Measurements from ENCODE around the gene SYNCRIP. TPM values are rescaled to one million over a fixed set of nuclear protein-coding genes. Genes with fewer than 3 reads are reported as not detected.
"Not testable (repeated sequence)": the region's sequence is repeated elsewhere in the genome, so short reads cannot be mapped to it uniquely, and the experiment has no call there.

The SYNCRIP gene
- polyA plus RNA-seq, 1 of the 3 experiments (the other 2 are of a cell fraction), result 15.9 TPM

GRCh38 chr6:85591207-85591606 lies 51.5 kb downstream of the SYNCRIP start:
- no peaks in the 10 kb centered on the region for H3K27me3 ChIP-seq (ENCODE audit: insufficient read depth)
- H4K20me1 ChIP-seq (ENCODE audit: insufficient read depth), result peaks cover 13% of the 10 kb centered on the region; the same call in 1 of the 2 replicates
- CTCF ChIA-PET, result interaction anchor here (1.0 to 3.5 kb wide), 3 partner anchors 47 to 87 kb away, joined by 3 to 13 read pairs (median 4); no protein-coding TSS in a partner anchor
- TF ChIP-seq USF2 (IDR thresholded peaks at IDR 0.05; ENCODE audit: borderline replicate concordance, low read depth, low read length) (no peak), RAD21 (IDR thresholded peaks at IDR 0.05; ENCODE audit: low read length) (no peak), TCF12 (IDR thresholded peaks at IDR 0.05) (no peak), FOXJ3 (CRISPR knock-in tag; IDR thresholded peaks at IDR 0.05) (no peak), FOSL2 (IDR thresholded peaks at IDR 0.05; ENCODE audit: borderline replicate concordance, low read depth) (no peak), ELF1 (IDR thresholded peaks at IDR 0.05) (no peak), SIN3A (IDR thresholded peaks at IDR 0.05; ENCODE audit: borderline replicate concordance, low read depth, low read length) (no peak), FOXM1 (IDR thresholded peaks at IDR 0.05; ENCODE audit: low read depth) (no peak), TAF1 (IDR thresholded peaks at IDR 0.05; ENCODE audit: borderline replicate concordance, low read depth, low read length) (no peak), IRF3 (IDR thresholded peaks at IDR 0.05; ENCODE audit: low read depth, low read length) (no peak), SMC3 (IDR thresholded peaks at IDR 0.05; ENCODE audit: low read depth, low read length) (no peak), RFX5 (IDR thresholded peaks at IDR 0.05; ENCODE audit: low read length) (no peak)
- H3K27ac ChIP-seq (ENCODE audit: low read depth in 2 of 2, low read length in 1 of 2), result no peak overlapping the region
- no peak overlapping the region for H2AFZ ChIP-seq (ENCODE audit: low read depth)
- no peak overlapping the region for H3K9ac ChIP-seq
- 93% methylated on average over 1 of the region's 1 CpG for WGBS (ENCODE audit: low lambda C conversion rate)
- DNase-seq, result no peak
- peaks cover 67% of the 10 kb centered on the region for H3K79me2 ChIP-seq (ENCODE audit: insufficient read depth)
- H3F3A ChIP-seq (replicated peaks; ENCODE audit: insufficient read depth), result peaks cover 34% of the 10 kb centered on the region
- peaks cover 0 to 14% of the 10 kb centered on the region in 2 experiments for H3K36me3 ChIP-seq (replicated peaks in 1 of 2; ENCODE audit: control insufficient read depth in 1 of 2, insufficient read depth in 2 of 2, low read length in 1 of 2)
- no peaks in the 10 kb centered on the region for H3K9me3 ChIP-seq
- POLR2A ChIA-PET, result no interaction called here
- H3K4me3 ChIP-seq (ENCODE audit: low read depth in 2 of 2, low read length in 1 of 2), result peak overlapping the region in 1 of 2 experiments; percentile 25; a peak in 1 of 4 replicates
- H3K4me2 ChIP-seq, result peak overlapping the region; percentile 90; the same call in 1 of the 2 replicates
- H3K9me2 ChIP-seq, result no peaks in the 10 kb centered on the region
- peaks cover 0 to 6% of the 10 kb centered on the region in 2 experiments; a peak in 2 of 4 replicates for H3K4me1 ChIP-seq (ENCODE audit: control insufficient read depth in 1 of 2, insufficient read depth in 2 of 2, low read depth in 1 of 2, low read length in 1 of 2)

- CTCF ChIA-PET, result no interaction called here
- TF ChIP-seq ELF1 (IDR thresholded peaks at IDR 0.05) (no peak), TEAD4 (IDR thresholded peaks at IDR 0.05; ENCODE audit: borderline replicate concordance, insufficient read depth) (no peak), TCF12 (IDR thresholded peaks at IDR 0.05) (no peak), GATA2 (CRISPR knock-in tag; IDR thresholded peaks at IDR 0.05) (no peak), REST (IDR thresholded peaks at IDR 0.05; ENCODE audit: low read depth, low read length) (no peak), POLR2AphosphoS5 (IDR thresholded peaks at IDR 0.05; ENCODE audit: low read depth, low read length) (no peak)
- H3K9ac ChIP-seq, result no peak overlapping the region
Measured at GRCh38 chr6:85585741-85586140, 56.9 kb downstream of the SYNCRIP start.

GRCh38 chr6:85582832-85583231 lies 59.9 kb downstream of the SYNCRIP start:
- H3K9me2 ChIP-seq; H2AFZ ChIP-seq (ENCODE audit: low read depth); H3K27me3 ChIP-seq (ENCODE audit: insufficient read depth); H3K4me3 ChIP-seq (ENCODE audit: low read depth in 2 of 2, low read length in 1 of 2); CTCF ChIA-PET; H3K9ac ChIP-seq; DNase-seq; POLR2A ChIA-PET; H3K4me2 ChIP-seq; H3K27ac ChIP-seq (ENCODE audit: low read depth in 2 of 2, low read length in 1 of 2); H3F3A ChIP-seq (replicated peaks; ENCODE audit: insufficient read depth); H3K4me1 ChIP-seq (ENCODE audit: control insufficient read depth in 1 of 2, insufficient read depth in 2 of 2, low read depth in 1 of 2, low read length in 1 of 2): not testable (repeated sequence)
- peaks cover 6 to 20% of the 10 kb centered on the region in 2 experiments for H3K36me3 ChIP-seq (replicated peaks in 1 of 2; ENCODE audit: control insufficient read depth in 1 of 2, insufficient read depth in 2 of 2, low read length in 1 of 2)
- WGBS (ENCODE audit: low lambda C conversion rate), result 97% methylated on average over 4 of the region's 4 CpGs
- H3K9me3 ChIP-seq, result peaks cover 13% of the 10 kb centered on the region; the same call in 1 of the 2 replicates
- H3K79me2 ChIP-seq (ENCODE audit: insufficient read depth), result peaks cover 99% of the 10 kb centered on the region
- peaks cover 45% of the 10 kb centered on the region for H4K20me1 ChIP-seq (ENCODE audit: insufficient read depth)

More at GRCh38 chr6:85585741-85586140, 56.9 kb downstream of the SYNCRIP start:
- Histone ChIP-seq H2AFZ (ENCODE audit: low read depth) (no peak overlapping the region), H3K9me3 (peaks cover 13% of the 10 kb centered on the region; the same call in 1 of the 2 replicates), H3K27ac (ENCODE audit: low read depth in 2 of 2, low read length in 1 of 2) (no peak overlapping the region), H3K4me1 (ENCODE audit: control insufficient read depth in 1 of 2, insufficient read depth in 2 of 2, low read depth in 1 of 2, low read length in 1 of 2) (no peaks in the 10 kb centered on the region), H3K27me3 (ENCODE audit: insufficient read depth) (no peaks in the 10 kb centered on the region), H3F3A (replicated peaks; ENCODE audit: insufficient read depth) (no peaks in the 10 kb centered on the region), H3K4me3 (ENCODE audit: low read depth in 2 of 2, low read length in 1 of 2) (no peak overlapping the region), H3K4me2 (no peak overlapping the region), H3K79me2 (ENCODE audit: insufficient read depth) (peaks cover 99% of the 10 kb centered on the region), H4K20me1 (ENCODE audit: insufficient read depth) (peaks cover 22% of the 10 kb centered on the region), H3K36me3 (replicated peaks in 1 of 2; ENCODE audit: control insufficient read depth in 1 of 2, insufficient read depth in 2 of 2, low read length in 1 of 2) (peaks cover 0 to 18% of the 10 kb centered on the region in 2 experiments), H3K9me2 (no peaks in the 10 kb centered on the region)
- no peak for DNase-seq
- POLR2A ChIA-PET, result no interaction called here
- whole genome bisulfite sequencing (ENCODE audit: low lambda C conversion rate), result 94% methylated on average over 3 of the region's 3 CpGs

Measured in SK-N-SH (cell line).